ENCODE measurements around the gene SFTPA1. TPM values are rescaled to one million over a fixed set of nuclear protein-coding genes. Genes with fewer than 3 reads are reported as not detected.

The SFTPA1 gene
- not detected for total RNA-seq

DNA sequence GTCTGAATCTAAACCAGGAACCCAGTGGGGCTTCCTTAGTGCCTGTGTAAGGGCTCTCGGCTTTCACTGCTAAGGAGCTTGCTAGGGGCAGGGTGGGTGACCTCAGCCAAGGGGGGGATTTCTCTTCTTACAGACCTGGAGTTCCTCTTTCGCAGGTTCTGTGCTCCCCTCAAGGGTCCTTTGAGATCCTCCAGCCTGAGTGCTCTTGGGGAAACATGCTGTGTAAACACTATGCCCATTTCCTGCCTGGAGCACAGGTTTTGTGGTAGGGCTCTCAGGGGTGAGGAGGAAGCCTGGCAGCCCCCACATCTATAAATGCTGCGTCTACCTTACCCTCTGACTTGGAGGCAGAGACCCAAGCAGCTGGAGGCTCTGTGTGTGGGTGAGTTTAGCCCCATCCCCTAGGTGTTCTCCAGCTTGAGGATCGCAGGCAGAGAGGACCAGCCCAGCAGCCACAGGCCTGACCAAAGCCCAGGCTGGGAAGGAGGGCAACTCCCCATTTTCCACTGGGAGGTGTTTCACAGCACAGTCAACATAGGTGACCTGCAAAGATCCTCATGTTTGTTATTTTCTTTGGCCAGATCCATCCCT is at the start of gene SFTPA1:
Gene SFTPA1 (plus strand): TSS at position 339 of the 591 bp plus-strand sequence. CDS start 887 bp downstream, outside the sequence.

Other genes starting within 250 kb of the SFTPA1 start
- 10 to 100 TPM; 27.0 to 28.2 TPM for gene ZCCHC24, start 165.3 kb upstream of the SFTPA1 start, total RNA-seq
- gene EIF5AL1, start 98.4 kb upstream of the SFTPA1 start, total RNA-seq: 1 to 10 TPM in 1 of 2 donors, under 1 TPM in 1; 1.00 to 1.0 TPM
- not detected for gene SFTPA2, start 50.5 kb upstream of the SFTPA1 start, total RNA-seq
- 1 to 10 TPM in 1 of 2 donors, under 1 TPM in 1; 0.33 to 1.0 TPM for gene NUTM2B, start 92.3 kb downstream of the SFTPA1 start, total RNA-seq
- gene NUTM2E, start 215.8 kb downstream of the SFTPA1 start, total RNA-seq: not detected

Measured in melanocyte of skin (primary cell).